Endothelial cell of umbilical vein (primary cell): Measurements from ENCODE around the gene PPM1H. TPM values are rescaled to one million over a fixed set of nuclear protein-coding genes. Genes with fewer than 3 reads are reported as not detected.

ENCODE experiments used
- BruUV-seq: library from RNA; stranded (reverse); fragments of 400-500 nt; replicated peaks from 2 replicates; lab custom pipeline; 2021; lab: Mats Ljungman, UMichigan
- CTCF ChIA-PET: fragments of 300-600, 350-600 bp; sonication (Branson Sonifier 250); formaldehyde crosslinking; loops from one replicate; lab custom pipeline; 2021; ENCODE audit warnings: antibody characterized with exemption, inconsistent platforms; lab: Charles Lee
- POLR2A ChIA-PET: fragments of 300-600, 350-600 bp; sonication (Branson Sonifier 250); formaldehyde crosslinking; loops from one replicate; lab custom pipeline; 2021; ENCODE audit warnings: antibody characterized with exemption, inconsistent platforms; lab: Charles Lee
- DNase-seq: peaks from one replicate; pipeline ENCODE4 v3.0.0-alpha.2; 2011; ENCODE audit warnings: low read depth, low spot score
- FAIRE-seq: peaks from 2 replicates; lab custom pipeline; 2011; peaks lifted over from hg19 to GRCh38; lab: Jason Lieb, UNC
- H2AFZ ChIP-seq: 2 replicates; pipeline ENCODE4 v1.6.0; 2012; ENCODE audit warnings: low read depth, low read length, control low read depth, inconsistent platforms
- H3K27ac ChIP-seq: 2 replicates; pipeline ENCODE4 v1.5.1; 2011; ENCODE audit warnings: low read depth, mild to moderate bottlenecking, control low read depth, low read length, moderate library complexity; ENCODE audit not compliant: insufficient read depth
- H3K27me3 ChIP-seq, 2 experiments: 2 replicates each; pipeline versions ENCODE4 v1.6.0 to v1.6.1; 2011; ENCODE audit warnings: low read length in 2 of 2, mixed read lengths in 1 of 2; ENCODE audit not compliant: control insufficient read depth in 2 of 2, insufficient read depth in 2 of 2
- H3K36me3 ChIP-seq, 2 experiments: 2 replicates in 1 of 2; 3 replicates in 1 of 2; pipeline ENCODE4 v1.5.1; 2011; ENCODE audit warnings: low read length in 2 of 2, mild to moderate bottlenecking in 1 of 2, moderate library complexity in 1 of 2; ENCODE audit not compliant: control insufficient read depth in 2 of 2, insufficient read depth in 2 of 2; ENCODE audit errors: extremely low read depth in 1 of 2
- H3K4me1 ChIP-seq: 3 replicates; pipeline ENCODE4 v1.5.1; 2011; ENCODE audit warnings: mild to moderate bottlenecking, low read length; ENCODE audit not compliant: control insufficient read depth, insufficient read depth; ENCODE audit errors: extremely low read depth
- H3K4me2 ChIP-seq: 2 replicates; pipeline ENCODE4 v1.6.1; 2011; ENCODE audit warnings: low read length, control low read depth, mixed read lengths; ENCODE audit not compliant: insufficient read depth
- H3K4me3 ChIP-seq, 3 experiments: fragments of 200-600 bp in 1 of 3; sonication (generic), shearing (Covaris generic) in 1 of 3; replicated peaks in 1 of 3; 2 replicates each; pipeline ENCODE4 v1.5.1; 2011 to 2016; ENCODE audit warnings: control low read depth in 3 of 3, low read length in 3 of 3, mild to moderate bottlenecking in 2 of 3, inconsistent platforms in 1 of 3, low read depth in 1 of 3, moderate library complexity in 1 of 3; ENCODE audit not compliant: insufficient read depth in 1 of 3
- H3K79me2 ChIP-seq: 2 replicates; pipeline ENCODE4 v1.6.0; 2012; ENCODE audit warnings: low read length, inconsistent platforms; ENCODE audit not compliant: control insufficient read depth, insufficient read depth
- H3K9ac ChIP-seq: replicated peaks from 2 replicates; pipeline ENCODE3; 2011; ENCODE audit warnings: low read length, control low read depth; ENCODE audit not compliant: insufficient read depth; ENCODE audit errors: extremely low read depth
- H3K9me1 ChIP-seq: replicated peaks from 3 replicates; pipeline ENCODE4 v1.6.0; 2011; ENCODE audit warnings: mild to moderate bottlenecking, low read length; ENCODE audit not compliant: control insufficient read depth, insufficient read depth; ENCODE audit errors: extremely low read depth
- H3K9me3 ChIP-seq: replicated peaks from 2 replicates; pipeline ENCODE4 v1.5.1; 2012; ENCODE audit warnings: low read length, inconsistent platforms; ENCODE audit not compliant: control insufficient read depth, insufficient read depth
- H4K20me1 ChIP-seq: replicated peaks from 2 replicates; pipeline ENCODE3; 2011; ENCODE audit warnings: mild to moderate bottlenecking, low read length; ENCODE audit not compliant: control insufficient read depth, insufficient read depth; ENCODE audit errors: extremely low read depth
- EZH2 ChIP-seq: IDR thresholded peaks from 2 replicates; pipeline ENCODE4 v1.6.1; 2012; ENCODE audit warnings: borderline replicate concordance, low read depth, mild to moderate bottlenecking, moderate library complexity, low read length, inconsistent platforms; ENCODE audit not compliant: severe bottlenecking
- FOS ChIP-seq: IDR thresholded peaks from 2 replicates; pipeline ENCODE4 v1.6.1; 2011; ENCODE audit warnings: mild to moderate bottlenecking, low read length, moderate library complexity, borderline replicate concordance; ENCODE audit not compliant: insufficient read depth
- GATA2 ChIP-seq: IDR thresholded peaks from 2 replicates; pipeline ENCODE4 v1.7.0; 2011; ENCODE audit warnings: low read depth, mild to moderate bottlenecking, moderate library complexity, mixed read lengths, low read length; ENCODE audit not compliant: insufficient read length, insufficient read depth
- JUN ChIP-seq: IDR thresholded peaks from 2 replicates; pipeline ENCODE4 v1.6.1; 2011; ENCODE audit warnings: borderline replicate concordance, low read depth; ENCODE audit not compliant: insufficient read length, insufficient read depth
- MYC ChIP-seq: IDR thresholded peaks from one replicate; pipeline ENCODE4 v1.6.1; 2011; ENCODE audit warnings: mild to moderate bottlenecking, low read depth, low read length
- POLR2A ChIP-seq: IDR thresholded peaks from 2 replicates; pipeline ENCODE4 v1.6.1; 2012; ENCODE audit warnings: low read depth, mild to moderate bottlenecking, control low read depth, low read length
- POLR2AphosphoS5 ChIP-seq: IDR thresholded peaks from 2 replicates; pipeline ENCODE4 v1.6.1; 2012; ENCODE audit warnings: low read depth, mild to moderate bottlenecking, control low read depth, low read length, moderate library complexity; ENCODE audit not compliant: insufficient read depth
- dilution Hi-C: fragments of 300-500 bp; cut with MboI; formaldehyde crosslinking; loops from one replicate; pipeline ENCODE4 v1.15.0; 2019; ENCODE audit warnings: low sequenced_read_pairs; ENCODE audit not compliant: extremely low pct_ligation_motif_present
- intact Hi-C: fragments of 100-400 bp; cut with micrococcal nuclease; formaldehyde crosslinking; loops from one replicate; pipeline ENCODE4 v1.10.0; 2022
- polyA plus RNA-seq, 4 experiments: library from polyadenylated mRNA; depleted of rRNA in 3 of 4; stranded (reverse) in 3 of 4; unstranded in 1 of 4; fragments of >200 nt; gene quantifications; 2 replicates each; pipeline versions ENCODE4 v1.2.1 to v1.2.3, GENCODE V29; 2011 to 2012; ENCODE audit warnings: missing spikeins in 1 of 4
- total RNA-seq: library from RNA; stranded (reverse); gene quantifications from 2 replicates; pipeline ENCODE4 v1.2.3, GENCODE V29; 2021
- TF ChIP-seq, protein P1 (sequence below), 2 donors: IDR thresholded peaks; 1 replicate in 1 of 2; 2 replicates in 1 of 2; pipeline ENCODE4 v1.5.1; 2011; ENCODE audit warnings: low read length in 2 of 2, mild to moderate bottlenecking in 2 of 2, moderate library complexity in 2 of 2, control low read depth in 1 of 2, inconsistent platforms in 1 of 2, low read depth in 1 of 2; ENCODE audit not compliant: insufficient read depth in 1 of 2; ENCODE audit errors: extremely low read depth in 1 of 2

The PPM1H gene
- total and polyA plus RNA-seq, 2 donors (not counting 3 experiments of a cell fraction or from before 2014, with no cell fraction given) = 1.0 to 7.2 TPM

DNA sequence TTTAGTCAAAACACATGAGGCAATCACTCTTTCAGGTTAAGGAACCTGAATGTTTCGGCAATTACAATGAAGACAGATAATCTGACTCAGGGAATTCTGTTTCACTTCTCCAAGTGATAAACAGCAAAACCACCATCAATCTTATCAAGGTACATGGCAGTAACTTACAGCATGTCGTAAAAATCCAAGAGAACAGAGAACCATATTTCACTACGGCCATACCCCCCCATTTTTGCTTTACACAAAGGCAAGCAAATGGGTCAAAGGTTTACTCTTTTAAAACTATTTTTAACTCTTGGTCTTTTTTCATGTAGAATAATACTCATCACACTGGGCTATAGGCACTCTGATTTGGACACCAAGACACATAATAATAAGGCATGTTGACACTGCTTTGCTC lies 102.4 kb downstream of the PPM1H start:
- CTCF ChIA-PET = interaction anchor here (1.5 kb wide), 1 partner anchor 251 kb away, joined by 4 read pairs; no protein-coding TSS in a partner anchor

More for the DNA sequence above, 102.4 kb downstream of the PPM1H start:
- H3K9ac ChIP-seq = no peak overlapping the region
- POLR2A ChIA-PET = no interaction called here
- BruUV-seq = no TSS peak
- DNase-seq (no peak), FAIRE-seq (no peak)
- no peaks in the 10 kb centered on the region for H3K79me2 ChIP-seq
- H3K9me1 ChIP-seq = no peaks in the 10 kb centered on the region
- intact Hi-C loops = no loop called here
- H3K27me3 ChIP-seq = no peaks in the 10 kb centered on the region
- no peak overlapping the region for H2AFZ ChIP-seq
- dilution Hi-C loops = no loop called here
- TF ChIP-seq EZH2 = no peak
- no peak for TF ChIP-seq POLR2AphosphoS5
- TF ChIP-seq GATA2 = no peak
- no peak for TF ChIP-seq JUN
- no peak for TF ChIP-seq MYC
- TF ChIP-seq FOS = no peak
- TF ChIP-seq, protein P1, sequence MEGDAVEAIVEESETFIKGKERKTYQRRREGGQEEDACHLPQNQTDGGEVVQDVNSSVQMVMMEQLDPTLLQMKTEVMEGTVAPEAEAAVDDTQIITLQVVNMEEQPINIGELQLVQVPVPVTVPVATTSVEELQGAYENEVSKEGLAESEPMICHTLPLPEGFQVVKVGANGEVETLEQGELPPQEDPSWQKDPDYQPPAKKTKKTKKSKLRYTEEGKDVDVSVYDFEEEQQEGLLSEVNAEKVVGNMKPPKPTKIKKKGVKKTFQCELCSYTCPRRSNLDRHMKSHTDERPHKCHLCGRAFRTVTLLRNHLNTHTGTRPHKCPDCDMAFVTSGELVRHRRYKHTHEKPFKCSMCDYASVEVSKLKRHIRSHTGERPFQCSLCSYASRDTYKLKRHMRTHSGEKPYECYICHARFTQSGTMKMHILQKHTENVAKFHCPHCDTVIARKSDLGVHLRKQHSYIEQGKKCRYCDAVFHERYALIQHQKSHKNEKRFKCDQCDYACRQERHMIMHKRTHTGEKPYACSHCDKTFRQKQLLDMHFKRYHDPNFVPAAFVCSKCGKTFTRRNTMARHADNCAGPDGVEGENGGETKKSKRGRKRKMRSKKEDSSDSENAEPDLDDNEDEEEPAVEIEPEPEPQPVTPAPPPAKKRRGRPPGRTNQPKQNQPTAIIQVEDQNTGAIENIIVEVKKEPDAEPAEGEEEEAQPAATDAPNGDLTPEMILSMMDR (IDR thresholded peaks at IDR 0.05; ENCODE audit: extremely low read depth in 1 of 2, insufficient read depth in 1 of 2, low read depth in 1 of 2, low read length in 2 of 2) = no peak
- no peak for TF ChIP-seq POLR2A
- H3K4me2 ChIP-seq = no peak overlapping the region
- no peaks in the 10 kb centered on the region for H3K4me1 ChIP-seq
- no peaks in the 10 kb centered on the region for H3K9me3 ChIP-seq
- H4K20me1 ChIP-seq = no peaks in the 10 kb centered on the region
- no peaks in the 10 kb centered on the region for H3K36me3 ChIP-seq
- no peak overlapping the region for H3K4me3 ChIP-seq
- H3K27ac ChIP-seq = no peak overlapping the region
